Activated CD4-positive, alpha-beta memory T cell treated with anti-CD3 and anti-CD28 coated beads for 36 hours (primary cell): ENCODE measurements around the gene PRKAA2. TPM values are rescaled to one million over a fixed set of nuclear protein-coding genes. Genes with fewer than 3 reads are reported as not detected.

ENCODE experiments used
- CTCF ChIA-PET: fragments of 350-600 bp; sonication (Branson Sonifier 250); formaldehyde crosslinking; loops from one replicate; lab custom pipeline; 2021; ENCODE audit warnings: antibody characterized with exemption, inconsistent platforms; lab: Charles Lee
- POLR2A ChIA-PET: fragments of 350-600 bp; sonication (Branson Sonifier 250); formaldehyde crosslinking; loops from one replicate; lab custom pipeline; 2021; ENCODE audit warnings: antibody characterized with exemption; lab: Charles Lee
- DNase-seq: peaks from one replicate; pipeline ENCODE4 v3.0.0-alpha.2; 2020
- H3K27ac Mint-ChIP-seq: one replicate; pipeline ENCODE4 v1.8.0; 2021; ENCODE audit warnings: mixed read lengths
- H3K27me3 Mint-ChIP-seq: one replicate; pipeline ENCODE4 v1.8.0; 2021; ENCODE audit warnings: mixed read lengths
- H3K36me3 Mint-ChIP-seq: one replicate; pipeline ENCODE4 v1.8.0; 2021; ENCODE audit warnings: mixed read lengths
- H3K4me1 Mint-ChIP-seq: one replicate; pipeline ENCODE4 v1.8.0; 2021; ENCODE audit warnings: low read depth, mixed read lengths
- H3K4me3 Mint-ChIP-seq: one replicate; pipeline ENCODE4 v1.8.0; 2021; ENCODE audit warnings: mild to moderate bottlenecking, mixed read lengths
- H3K9me3 Mint-ChIP-seq: one replicate; pipeline ENCODE4 v1.8.0; 2021; ENCODE audit warnings: mixed read lengths
- intact Hi-C: fragments of 100-400 bp; cut with micrococcal nuclease; formaldehyde crosslinking; loops from one replicate; pipeline ENCODE4 v1.15.1; 2023
- total RNA-seq, 2 experiments: library from RNA; stranded (reverse); gene quantifications; one replicate each; pipeline ENCODE4 v1.2.3, GENCODE V29; 2021

The PRKAA2 gene
- total RNA-seq, 2 experiments from 2014 or later, result not detected

DNA sequence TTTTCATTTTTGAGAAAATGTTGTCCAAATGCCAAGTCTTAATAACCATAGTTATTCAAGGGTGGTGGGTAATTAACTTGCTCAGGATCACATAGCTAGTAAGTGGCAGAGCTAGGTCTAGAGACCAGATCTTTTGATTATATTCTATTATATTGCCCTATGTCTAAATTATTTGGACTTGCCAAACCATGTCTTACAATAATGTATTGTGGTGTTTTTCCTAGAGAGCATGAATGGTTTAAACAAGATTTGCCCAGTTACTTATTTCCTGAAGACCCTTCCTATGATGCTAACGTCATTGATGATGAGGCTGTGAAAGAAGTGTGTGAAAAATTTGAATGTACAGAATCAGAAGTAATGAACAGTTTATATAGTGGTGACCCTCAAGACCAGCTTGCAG is 58.6 kb downstream of the PRKAA2 start:
- Mint-ChIP-seq H3K4me3 (no peak overlapping the region), H3K27ac (no peak overlapping the region), H3K27me3 (peaks cover 8% of the 10 kb centered on the region), H3K4me1 (no peaks in the 10 kb centered on the region), H3K36me3 (no peaks in the 10 kb centered on the region), H3K9me3 (peaks cover 3% of the 10 kb centered on the region)
- intact Hi-C loops, result loop anchor here (10.0 kb wide), 1 partner anchor 1419 kb away; no protein-coding TSS in a partner anchor
- ChIA-PET POLR2A (no interaction called here), CTCF (no interaction called here)
- no peak for DNase-seq

DNA sequence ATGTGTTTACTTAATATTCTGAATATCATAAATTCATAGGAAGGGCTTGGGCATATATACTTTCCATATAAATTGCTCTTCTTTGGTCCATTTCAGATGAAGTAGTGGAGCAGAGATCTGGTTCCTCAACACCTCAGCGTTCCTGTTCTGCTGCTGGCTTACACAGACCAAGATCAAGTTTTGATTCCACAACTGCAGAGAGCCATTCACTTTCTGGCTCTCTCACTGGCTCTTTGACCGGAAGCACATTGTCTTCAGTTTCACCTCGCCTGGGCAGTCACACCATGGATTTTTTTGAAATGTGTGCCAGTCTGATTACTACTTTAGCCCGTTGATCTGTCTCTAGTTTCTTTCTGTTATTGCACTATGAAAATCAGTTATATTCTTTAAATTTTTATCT is 62.3 kb downstream of the PRKAA2 start:
- H3K9me3 Mint-ChIP-seq, result peaks cover 3% of the 10 kb centered on the region
- peaks cover 13% of the 10 kb centered on the region for H3K27me3 Mint-ChIP-seq
- intact Hi-C loops, result loop anchor here (10.0 kb wide), 1 partner anchor 1423 kb away; no protein-coding TSS in a partner anchor
- no peak for DNase-seq
- ChIA-PET POLR2A (no interaction called here), CTCF (no interaction called here)
- no peaks in the 10 kb centered on the region for H3K36me3 Mint-ChIP-seq
- H3K27ac Mint-ChIP-seq, result no peak overlapping the region
- no peak overlapping the region for H3K4me3 Mint-ChIP-seq
- H3K4me1 Mint-ChIP-seq, result no peaks in the 10 kb centered on the region

DNA sequence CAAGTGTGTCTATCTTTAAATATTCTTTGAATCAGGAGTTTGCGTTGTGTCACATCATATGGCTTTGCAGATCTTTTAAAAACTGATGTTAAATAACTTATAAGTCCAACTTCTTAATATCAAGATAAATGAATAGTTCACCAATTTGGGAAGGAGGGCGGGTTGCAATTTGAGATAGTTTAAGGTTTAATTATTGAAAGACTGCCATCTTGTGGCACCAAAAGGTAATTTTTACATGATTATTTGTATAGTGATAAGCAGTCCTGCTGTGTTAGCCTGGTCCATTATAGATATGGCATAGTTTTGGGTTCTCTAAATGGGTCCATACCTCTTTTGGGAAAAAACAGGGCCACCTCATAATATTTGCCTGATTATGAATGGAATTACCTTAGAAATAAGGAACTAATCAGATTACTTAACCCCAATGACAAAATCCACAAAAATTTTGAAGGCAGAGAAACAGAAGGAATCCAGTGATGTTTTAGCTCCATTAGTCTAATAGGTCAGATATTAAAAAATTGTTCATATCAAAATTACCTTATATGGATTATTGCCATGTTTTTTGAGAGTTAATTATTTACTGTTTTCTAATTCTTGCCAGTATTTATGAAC is 64.3 kb downstream of the PRKAA2 start:
- H3K4me3 Mint-ChIP-seq, result no peak overlapping the region
- H3K27ac Mint-ChIP-seq, result no peak overlapping the region
- DNase-seq, result no peak
- intact Hi-C loops, result loop anchor here (10.0 kb wide), 1 partner anchor 1425 kb away; no protein-coding TSS in a partner anchor
- ChIA-PET CTCF (interaction anchor here (0.7 to 1.7 kb wide), 7 partner anchors 13 to 1764 kb away, joined by 3 to 13 read pairs (median 3); no protein-coding TSS in a partner anchor), POLR2A (no interaction called here)
- H3K4me1 Mint-ChIP-seq, result no peaks in the 10 kb centered on the region
- H3K9me3 Mint-ChIP-seq, result no peaks in the 10 kb centered on the region
- H3K27me3 Mint-ChIP-seq, result peaks cover 13% of the 10 kb centered on the region
- no peaks in the 10 kb centered on the region for H3K36me3 Mint-ChIP-seq

DNA sequence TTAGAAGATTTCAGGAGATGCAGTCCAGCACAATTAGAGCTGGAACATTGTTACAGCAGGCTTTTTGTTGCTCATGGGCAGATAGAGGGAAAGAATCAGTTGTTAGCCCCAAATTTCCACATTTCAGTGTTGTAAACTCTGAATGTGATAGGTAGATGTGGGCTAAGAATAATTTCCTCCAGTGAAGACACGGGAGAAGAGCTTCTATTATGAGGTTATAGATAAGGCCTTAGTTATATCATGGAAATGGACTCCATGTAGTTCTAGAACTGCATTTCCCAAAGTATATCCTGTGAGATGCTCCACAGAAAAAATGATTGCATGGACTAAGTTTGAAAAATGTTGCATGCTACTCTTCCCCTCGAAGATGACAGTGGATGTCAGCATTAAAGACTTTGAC is 64.9 kb downstream of the PRKAA2 start:
- intact Hi-C loops, result loop anchor here (10.0 kb wide), 2 partner anchors 1335 to 1425 kb away; no protein-coding TSS in a partner anchor
- Mint-ChIP-seq H3K27ac (no peak overlapping the region), H3K4me3 (no peak overlapping the region), H3K27me3 (peaks cover 13% of the 10 kb centered on the region), H3K36me3 (no peaks in the 10 kb centered on the region), H3K4me1 (no peaks in the 10 kb centered on the region), H3K9me3 (no peaks in the 10 kb centered on the region)
- ChIA-PET CTCF (interaction anchor here (0.7 to 1.7 kb wide), 5 partner anchors 13 to 1765 kb away, joined by 3 to 13 read pairs (median 4); no protein-coding TSS in a partner anchor), POLR2A (no interaction called here)
- no peak for DNase-seq

DNA sequence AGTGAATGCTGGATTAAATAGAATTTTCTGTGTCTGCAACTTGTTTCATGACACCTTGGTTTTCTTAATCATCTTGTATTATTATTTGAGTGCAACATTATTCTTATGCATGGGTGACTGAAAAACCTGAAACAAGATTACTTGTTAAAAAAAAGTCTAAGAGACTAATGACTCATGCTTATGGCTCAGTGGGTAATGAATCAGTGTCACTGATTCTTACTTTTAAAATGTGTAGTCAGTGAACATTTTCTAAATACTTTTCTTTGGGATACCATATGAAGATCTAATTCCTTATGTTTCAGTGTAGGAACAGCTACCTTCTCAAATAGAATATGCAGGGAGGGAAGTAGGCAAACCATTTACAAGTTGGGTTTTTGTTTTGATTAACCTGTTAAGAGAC is 65.5 kb downstream of the PRKAA2 start:
- no peak for DNase-seq
- H3K4me3 Mint-ChIP-seq, result no peak overlapping the region
- ChIA-PET POLR2A (no interaction called here), CTCF (interaction anchor here (1.3 kb wide), 1 partner anchor 1427 kb away, joined by 13 read pairs; no protein-coding TSS in a partner anchor)
- no peaks in the 10 kb centered on the region for H3K9me3 Mint-ChIP-seq
- intact Hi-C loops, result loop anchor here (10.0 kb wide), 1 partner anchor 1336 kb away; no protein-coding TSS in a partner anchor
- no peak overlapping the region for H3K27ac Mint-ChIP-seq
- no peaks in the 10 kb centered on the region for H3K36me3 Mint-ChIP-seq
- peaks cover 13% of the 10 kb centered on the region for H3K27me3 Mint-ChIP-seq
- no peaks in the 10 kb centered on the region for H3K4me1 Mint-ChIP-seq

DNA sequence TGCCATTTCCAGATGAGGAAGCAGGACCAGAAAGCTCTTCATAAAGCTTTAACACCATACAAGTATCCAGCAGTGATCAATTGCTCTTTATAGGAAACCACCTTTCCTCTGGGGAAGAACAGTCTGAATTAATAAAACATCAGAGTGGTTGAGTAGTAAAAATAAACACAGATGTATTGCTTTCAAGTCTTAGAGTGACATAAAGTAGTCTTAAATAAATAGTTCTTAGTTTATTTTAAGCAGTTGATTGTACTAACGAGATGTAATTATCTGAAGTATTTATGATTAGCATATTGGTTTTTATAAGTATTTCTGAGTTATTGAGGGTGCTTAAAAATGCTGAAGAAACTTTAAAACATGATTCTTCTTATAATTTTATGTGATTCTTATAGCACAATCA is 67.0 kb downstream of the PRKAA2 start:
- peaks cover 11% of the 10 kb centered on the region for H3K27me3 Mint-ChIP-seq
- ChIA-PET CTCF (no interaction called here), POLR2A (no interaction called here)
- intact Hi-C loops, result loop anchor here (10.0 kb wide), 1 partner anchor 1337 kb away; no protein-coding TSS in a partner anchor
- no peak overlapping the region for H3K27ac Mint-ChIP-seq
- DNase-seq, result no peak
- no peaks in the 10 kb centered on the region for H3K36me3 Mint-ChIP-seq
- H3K4me3 Mint-ChIP-seq, result no peak overlapping the region
- H3K9me3 Mint-ChIP-seq, result no peaks in the 10 kb centered on the region
- no peaks in the 10 kb centered on the region for H3K4me1 Mint-ChIP-seq

DNA sequence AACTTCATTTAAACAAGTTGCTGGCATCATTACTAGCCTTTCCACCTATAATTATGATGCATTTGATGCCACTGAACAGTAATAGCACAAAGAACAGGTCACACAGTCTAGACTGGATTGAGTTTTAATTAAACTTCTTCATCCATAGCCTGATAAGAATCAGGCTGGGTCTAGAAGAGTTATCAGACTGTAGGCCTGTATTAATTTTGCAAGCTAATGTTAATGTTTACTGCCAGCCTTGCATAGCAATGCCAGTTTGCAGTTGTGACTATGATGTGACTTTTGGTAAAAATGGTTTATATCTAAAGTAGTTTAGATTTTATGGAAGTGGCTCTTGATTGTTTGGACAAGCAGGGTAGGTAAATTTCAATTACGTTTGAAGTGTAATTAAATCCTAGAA is 68.0 kb downstream of the PRKAA2 start:
- no peaks in the 10 kb centered on the region for H3K4me1 Mint-ChIP-seq
- H3K27me3 Mint-ChIP-seq, result peaks cover 9% of the 10 kb centered on the region
- ChIA-PET CTCF (no interaction called here), POLR2A (no interaction called here)
- H3K9me3 Mint-ChIP-seq, result no peaks in the 10 kb centered on the region
- H3K36me3 Mint-ChIP-seq, result no peaks in the 10 kb centered on the region
- H3K27ac Mint-ChIP-seq, result no peak overlapping the region
- intact Hi-C loops, result loop anchor here (10.0 kb wide), 1 partner anchor 1338 kb away; no protein-coding TSS in a partner anchor
- H3K4me3 Mint-ChIP-seq, result no peak overlapping the region
- no peak for DNase-seq

DNA sequence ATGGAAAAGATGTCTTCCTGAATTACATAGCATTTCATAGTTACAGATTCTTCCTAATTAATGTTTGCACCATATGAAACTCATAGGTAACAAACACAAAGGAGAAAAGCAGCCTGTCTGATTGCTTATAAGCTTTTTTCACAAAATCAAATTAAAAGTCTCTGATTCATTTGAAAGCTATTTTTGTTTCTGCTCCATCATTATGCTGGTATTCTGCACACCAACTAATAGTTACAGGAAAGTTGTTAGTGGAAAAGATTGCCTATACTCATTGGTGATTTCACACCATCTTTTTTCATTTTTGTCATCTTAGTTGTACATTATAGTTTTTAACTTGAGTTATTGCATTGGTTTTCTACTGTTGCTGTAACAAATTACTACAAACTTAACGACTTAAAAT is 70.0 kb downstream of the PRKAA2 start:
- Mint-ChIP-seq H3K4me3 (no peak overlapping the region), H3K9me3 (no peaks in the 10 kb centered on the region), H3K4me1 (no peaks in the 10 kb centered on the region), H3K27me3 (peaks cover 2% of the 10 kb centered on the region), H3K36me3 (no peaks in the 10 kb centered on the region), H3K27ac (no peak overlapping the region)
- ChIA-PET CTCF (no interaction called here), POLR2A (no interaction called here)
- DNase-seq, result no peak
- intact Hi-C loops, result loop anchor here (10.0 kb wide), 1 partner anchor 1340 kb away; no protein-coding TSS in a partner anchor

DNA sequence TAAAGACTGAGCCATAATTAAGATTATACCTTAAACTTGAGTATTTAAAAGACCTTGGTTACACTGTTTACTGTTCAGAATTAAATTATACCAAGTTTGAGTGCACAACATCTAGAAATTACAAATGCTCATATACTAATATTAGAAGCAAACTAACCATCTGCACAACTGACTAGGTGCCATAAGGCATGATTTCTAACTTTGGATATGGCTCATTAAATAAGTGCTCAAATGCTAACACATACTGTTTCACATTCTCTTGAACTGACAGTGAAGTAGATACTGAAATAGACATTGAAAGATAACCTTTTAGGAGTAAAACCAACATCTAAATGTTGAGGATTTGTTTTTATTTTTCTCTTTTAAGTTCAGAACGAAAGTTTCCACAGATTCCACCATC is 74.1 kb downstream of the PRKAA2 start:
- Mint-ChIP-seq H3K4me1 (no peaks in the 10 kb centered on the region), H3K9me3 (no peaks in the 10 kb centered on the region), H3K27me3 (peaks cover 5% of the 10 kb centered on the region), H3K27ac (no peak overlapping the region), H3K4me3 (no peak overlapping the region), H3K36me3 (no peaks in the 10 kb centered on the region)
- POLR2A ChIA-PET, result no interaction called here
- intact Hi-C loops, result loop anchor here (10.0 kb wide), 1 partner anchor 1344 kb away; no protein-coding TSS in a partner anchor
- DNase-seq, result no peak
- CTCF ChIA-PET, result no interaction called here

DNA sequence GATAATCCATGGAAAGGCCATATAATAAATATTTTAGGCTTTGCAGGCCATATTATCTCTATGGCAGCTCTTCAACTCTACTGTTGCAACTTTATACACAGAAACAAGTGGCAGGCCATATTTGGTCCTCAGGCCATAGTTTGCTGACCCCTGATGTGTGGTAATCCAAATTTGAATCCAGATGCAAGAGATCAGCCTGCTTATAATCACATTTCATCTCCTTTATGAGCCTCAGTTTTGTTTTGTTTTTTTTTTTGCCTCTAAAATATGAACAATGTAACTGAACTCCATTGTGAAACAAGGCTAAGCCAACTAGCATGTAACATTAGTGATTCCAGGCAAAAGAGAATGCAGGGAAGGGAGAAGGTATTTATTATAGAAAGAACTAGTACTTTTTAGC is 81.6 kb downstream of the PRKAA2 start:
- no peak overlapping the region for H3K4me3 Mint-ChIP-seq
- ChIA-PET CTCF (no interaction called here), POLR2A (no interaction called here)
- no peaks in the 10 kb centered on the region for H3K4me1 Mint-ChIP-seq
- DNase-seq, result no peak
- peaks cover 12% of the 10 kb centered on the region for H3K27me3 Mint-ChIP-seq
- H3K9me3 Mint-ChIP-seq, result no peaks in the 10 kb centered on the region
- intact Hi-C loops, result no loop called here
- H3K27ac Mint-ChIP-seq, result no peak overlapping the region
- H3K36me3 Mint-ChIP-seq, result no peaks in the 10 kb centered on the region

DNA sequence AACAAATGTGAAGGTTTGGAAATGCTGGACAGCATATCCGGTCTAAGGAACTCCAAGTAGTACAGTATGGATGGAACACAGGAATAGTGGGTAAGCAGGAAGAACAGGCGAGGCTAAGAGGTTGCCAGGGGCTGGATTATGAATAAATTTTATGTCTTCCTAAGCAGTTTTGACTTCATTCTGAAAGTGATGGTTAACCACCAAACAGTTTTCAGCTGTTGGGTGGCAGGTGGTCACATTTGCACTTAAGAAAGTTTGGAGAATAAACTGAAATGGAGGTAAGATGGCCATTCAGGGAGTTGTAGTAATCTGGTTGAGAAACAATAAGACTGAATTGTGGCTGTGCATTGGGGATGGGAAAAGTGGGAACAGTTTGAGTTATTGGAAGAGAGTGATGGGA is 83.8 kb downstream of the PRKAA2 start:
- no peak overlapping the region for H3K4me3 Mint-ChIP-seq
- ChIA-PET POLR2A (no interaction called here), CTCF (no interaction called here)
- no peaks in the 10 kb centered on the region for H3K36me3 Mint-ChIP-seq
- intact Hi-C loops, result no loop called here
- DNase-seq, result no peak
- H3K4me1 Mint-ChIP-seq, result no peaks in the 10 kb centered on the region
- no peaks in the 10 kb centered on the region for H3K9me3 Mint-ChIP-seq
- no peak overlapping the region for H3K27ac Mint-ChIP-seq
- peaks cover 10% of the 10 kb centered on the region for H3K27me3 Mint-ChIP-seq

DNA sequence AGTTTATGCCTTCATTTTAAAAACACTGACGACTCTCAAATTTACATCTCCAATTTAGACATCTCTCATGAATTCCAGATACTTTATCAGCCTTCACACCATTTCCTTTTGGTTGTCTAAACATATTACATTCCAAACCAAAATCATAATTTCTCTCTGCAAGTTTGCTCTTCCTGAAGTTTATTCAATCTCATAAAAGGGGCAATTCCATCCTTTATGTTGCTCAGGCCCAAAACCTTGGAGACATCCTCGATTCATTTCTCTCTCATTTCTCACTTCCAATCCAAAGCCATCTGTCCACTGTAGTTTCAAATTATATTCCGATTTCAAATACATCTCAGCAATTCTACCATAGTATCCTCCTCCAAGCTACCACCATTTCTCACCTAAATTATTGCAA is 100.1 kb downstream of the PRKAA2 start:
- POLR2A ChIA-PET, result no interaction called here
- H3K36me3 Mint-ChIP-seq, result no peaks in the 10 kb centered on the region
- H3K4me1 Mint-ChIP-seq, result no peaks in the 10 kb centered on the region
- H3K27ac Mint-ChIP-seq, result no peak overlapping the region
- no peak overlapping the region for H3K4me3 Mint-ChIP-seq
- H3K9me3 Mint-ChIP-seq, result no peaks in the 10 kb centered on the region
- DNase-seq, result no peak
- CTCF ChIA-PET, result no interaction called here
- intact Hi-C loops, result no loop called here
- no peaks in the 10 kb centered on the region for H3K27me3 Mint-ChIP-seq
